Midbrain (tissue), 1 donor: ENCODE results near the gene TAF13.
"Not testable (repeated sequence)": the region's sequence is repeated elsewhere in the genome, so short reads cannot be mapped to it uniquely, and the experiment has no call there.

ENCODE experiments used
- DNase-seq: peaks from one replicate; lab custom pipeline; 2025; lab: John Stamatoyannopoulos, UW

TAF13 gene

DNA sequence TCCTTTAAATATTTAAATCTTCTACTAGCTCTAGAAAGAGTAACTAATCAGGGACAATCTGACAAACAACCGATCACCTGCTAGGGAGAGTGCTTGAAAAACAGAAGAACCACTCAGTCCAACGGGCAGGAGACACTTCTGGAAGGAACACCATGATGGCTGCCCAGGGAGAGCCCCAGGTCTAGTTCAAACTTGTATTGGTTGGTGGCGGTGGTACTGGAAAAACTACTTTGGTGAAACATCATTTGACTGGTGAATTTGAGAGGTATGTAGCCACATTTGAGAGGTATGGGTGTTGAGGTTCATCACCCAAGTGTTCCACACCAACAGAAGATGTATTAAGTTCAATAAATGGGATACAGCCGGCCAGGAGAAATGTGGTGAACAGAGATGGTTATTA lies 29.1 kb downstream of the TAF13 start:
- no peak for DNase-seq

DNA sequence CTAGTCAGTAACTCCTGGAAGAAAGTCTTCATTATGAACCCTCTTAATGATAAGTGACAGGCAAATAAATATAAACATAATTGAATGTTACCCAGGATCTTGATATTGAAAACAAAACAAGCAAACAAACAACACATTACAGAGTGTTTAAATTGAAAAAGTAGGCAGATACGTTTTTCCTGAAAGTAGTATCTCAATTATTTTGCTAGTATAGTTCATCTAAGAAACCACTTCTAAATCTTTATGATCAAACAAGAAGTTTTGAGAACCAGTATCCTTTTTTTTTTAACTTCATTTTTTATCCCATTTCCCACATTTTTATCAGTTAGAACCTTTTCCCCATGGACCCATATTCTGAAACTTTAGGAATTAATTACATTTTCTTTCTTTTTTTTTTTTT lies 30.2 kb downstream of the TAF13 start:
- no peak for DNase-seq

DNA sequence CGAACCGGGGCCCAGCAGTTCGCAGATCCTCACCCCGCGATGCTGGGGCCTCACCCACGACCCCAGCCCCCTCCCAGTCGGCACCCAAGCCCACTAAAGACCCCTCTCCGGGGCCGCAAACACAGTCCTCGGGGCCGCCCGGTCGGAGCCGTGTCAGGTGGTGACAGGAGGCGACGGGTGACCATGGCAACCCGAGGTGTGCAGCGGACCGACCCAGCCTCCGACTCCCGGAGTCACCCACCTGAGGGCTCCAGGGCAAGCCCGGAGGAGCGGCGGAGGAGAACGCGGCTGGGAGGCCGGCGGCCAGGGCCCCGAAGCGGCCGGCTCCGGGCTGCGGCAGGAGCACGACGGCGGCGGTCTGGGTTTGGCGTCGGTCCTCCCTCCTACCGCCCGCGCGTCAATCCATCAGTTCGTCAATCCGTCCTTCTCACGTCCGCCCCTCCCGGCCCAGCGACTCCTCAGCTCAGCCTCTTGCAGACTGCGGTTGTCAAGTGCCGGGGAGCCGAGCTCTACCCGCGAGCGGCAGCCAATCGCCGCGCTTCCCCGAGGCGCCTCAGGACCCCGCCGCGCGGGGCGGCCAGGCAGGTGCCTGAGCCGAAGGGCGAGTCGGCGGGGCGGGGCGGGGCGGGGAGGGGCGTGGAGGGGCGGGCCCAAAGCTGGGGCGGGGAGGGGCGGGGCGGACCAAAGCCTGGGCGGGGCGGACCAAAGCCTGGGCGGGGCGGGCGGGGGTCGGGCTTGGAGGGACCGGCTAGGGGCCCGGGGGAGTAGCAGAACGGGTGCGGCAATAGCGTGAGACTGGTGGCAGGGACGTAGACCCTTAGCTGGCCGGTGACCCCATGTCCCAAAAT lies 34.0 kb downstream of the TAF13 start, which contains the start of gene WDR47:
Gene WDR47 (minus strand): TSS at position 482 of the 848 bp plus-strand sequence. CDS start 18,590 bp downstream, outside the sequence.
- DNase-seq: peak; percentile 93

DNA sequence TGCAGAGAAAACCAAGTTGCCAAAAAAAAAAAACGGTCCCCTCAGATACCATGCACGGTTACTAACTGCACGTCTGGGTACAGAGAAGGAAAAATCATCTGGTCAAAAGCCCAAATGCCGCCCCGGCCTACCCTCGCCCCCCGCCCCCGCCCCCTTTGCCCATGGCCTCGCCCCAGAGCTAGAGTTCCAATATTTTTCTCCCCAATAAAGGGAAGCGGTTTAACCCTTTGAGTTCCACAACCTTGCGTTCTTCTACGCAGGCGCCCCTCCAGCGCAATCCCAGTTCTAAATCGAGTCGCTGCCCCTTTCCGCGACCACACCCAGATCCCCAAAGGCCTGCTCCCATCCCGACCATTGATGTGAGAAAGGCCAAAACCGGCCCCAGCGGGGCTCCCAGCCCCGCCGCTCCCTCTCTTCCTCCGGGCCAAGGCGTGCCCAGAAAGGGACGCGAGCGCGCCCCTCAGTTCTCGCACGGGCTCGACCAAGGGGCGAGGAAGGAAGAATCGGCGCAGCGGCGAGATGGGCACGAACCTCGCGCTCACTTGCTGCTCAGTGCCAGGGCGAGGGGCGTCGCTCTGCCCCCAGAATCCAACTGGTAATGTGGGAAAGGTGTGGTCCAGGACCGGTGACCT lies 34.7 kb downstream of the TAF13 start:
- DNase-seq: peak; percentile 33

DNA sequence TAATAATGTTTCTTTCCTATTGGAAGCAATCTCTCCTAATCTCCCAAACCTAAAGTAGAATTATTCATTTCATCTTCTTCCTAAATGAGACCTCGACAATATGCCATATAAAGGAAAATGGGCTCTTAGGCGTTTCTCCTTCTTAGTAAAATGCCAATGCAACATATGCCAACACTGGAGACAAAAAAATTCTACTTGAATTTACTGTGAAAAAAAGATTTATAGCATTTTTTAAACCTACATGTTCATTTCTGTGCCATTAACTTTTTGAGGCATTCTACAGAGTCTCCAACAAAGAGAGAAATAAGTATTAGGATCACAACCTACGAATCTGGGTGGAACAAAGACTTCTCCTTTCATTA lies 35.2 kb downstream of the TAF13 start:
- DNase-seq: peak; percentile 29

DNA sequence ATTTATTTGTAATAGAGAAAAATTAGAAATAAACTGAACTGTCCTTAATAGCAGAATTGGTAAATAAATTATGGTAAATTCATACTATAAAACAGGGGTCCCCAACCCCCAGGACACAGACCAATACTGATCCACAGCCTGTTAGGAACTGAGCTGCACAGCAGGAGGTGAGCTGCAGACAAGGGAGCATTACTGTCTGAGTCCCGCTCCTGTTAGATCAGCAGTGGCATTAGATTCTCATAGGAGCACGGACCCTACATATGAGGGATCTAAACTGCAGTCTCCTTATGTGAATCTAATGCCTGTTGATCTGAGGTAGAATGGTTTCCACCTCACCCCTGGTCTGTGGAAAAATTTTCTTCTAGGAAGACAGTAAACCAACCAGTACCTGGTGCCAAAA lies 41.4 kb downstream of the TAF13 start:
- DNase-seq: no peak

DNA sequence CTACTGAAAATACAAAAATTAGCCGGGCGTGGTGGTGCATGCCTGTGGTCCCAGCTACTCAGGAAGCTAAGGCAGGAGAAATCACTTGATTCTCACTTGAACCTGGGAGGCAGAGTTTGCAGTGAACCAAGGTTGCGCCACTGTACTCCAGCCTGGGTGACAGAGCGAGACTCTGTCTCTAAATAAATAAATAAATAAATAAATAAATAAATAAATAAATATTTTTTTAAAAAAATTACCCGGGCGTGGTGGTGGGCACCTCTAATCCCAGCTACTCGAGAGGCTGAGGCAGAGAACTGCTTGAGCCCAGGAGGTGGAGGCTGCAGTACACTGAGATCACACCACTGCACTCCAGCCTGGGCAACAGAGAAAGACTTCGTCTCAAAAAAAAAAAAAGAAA lies 46.3 kb downstream of the TAF13 start:
- not testable (repeated sequence) for DNase-seq

DNA sequence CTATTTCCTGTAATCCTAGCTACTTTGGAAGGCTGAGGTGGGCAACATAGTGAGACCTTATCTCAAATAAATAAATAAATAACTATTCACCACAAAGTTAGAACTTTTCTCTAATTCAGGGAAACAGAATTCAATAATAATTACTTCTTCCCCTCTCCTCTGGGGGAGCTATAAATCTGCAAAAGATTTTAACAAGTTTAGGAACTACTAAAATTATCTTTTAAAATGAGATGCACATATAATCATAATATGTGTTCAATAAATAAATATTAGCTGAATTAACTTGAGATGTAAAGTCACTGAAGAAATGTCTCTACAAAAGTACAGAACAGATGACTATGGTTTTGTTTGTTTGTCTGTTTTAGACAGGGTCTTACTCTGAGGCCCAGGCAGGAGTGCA lies 48.0 kb downstream of the TAF13 start:
- no peak for DNase-seq

DNA sequence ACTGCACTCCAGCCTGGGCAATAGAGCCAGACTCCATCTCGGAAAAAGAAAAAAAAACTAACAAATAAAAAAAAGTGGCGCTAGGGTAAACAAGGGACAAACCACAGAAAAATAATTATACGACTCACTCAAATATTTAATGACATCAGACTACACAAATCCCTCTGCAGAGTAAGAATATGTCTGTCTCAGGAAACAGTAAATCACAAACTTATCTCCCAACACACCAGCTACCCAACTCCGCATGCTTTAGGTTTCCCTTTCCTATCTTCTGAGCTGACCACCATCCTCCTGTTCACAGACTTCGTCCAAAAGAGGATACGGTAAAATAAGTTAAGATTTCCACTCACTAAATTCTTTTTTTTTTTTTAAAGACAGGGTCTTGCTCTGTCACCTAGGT lies 50.1 kb downstream of the TAF13 start:
- DNase-seq: no peak

DNA sequence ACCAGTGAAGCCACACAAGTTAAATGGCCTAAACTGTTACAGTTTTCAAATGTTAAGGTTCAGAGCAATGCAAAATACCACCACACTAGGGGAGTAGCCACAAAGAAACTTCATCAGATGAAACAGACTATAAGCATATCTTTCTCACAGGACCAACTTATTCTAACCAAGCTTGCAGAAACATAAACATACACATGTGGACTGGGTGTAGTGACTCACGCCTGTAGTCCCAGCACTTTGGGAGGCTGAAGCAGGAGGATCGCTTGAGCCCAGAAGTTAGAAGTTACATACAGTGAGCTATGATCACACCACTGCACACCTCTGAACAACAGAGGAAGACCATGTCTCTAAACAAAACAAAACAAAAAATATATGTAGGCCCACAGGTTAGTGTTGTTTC lies 51.2 kb downstream of the TAF13 start:
- no peak for DNase-seq

DNA sequence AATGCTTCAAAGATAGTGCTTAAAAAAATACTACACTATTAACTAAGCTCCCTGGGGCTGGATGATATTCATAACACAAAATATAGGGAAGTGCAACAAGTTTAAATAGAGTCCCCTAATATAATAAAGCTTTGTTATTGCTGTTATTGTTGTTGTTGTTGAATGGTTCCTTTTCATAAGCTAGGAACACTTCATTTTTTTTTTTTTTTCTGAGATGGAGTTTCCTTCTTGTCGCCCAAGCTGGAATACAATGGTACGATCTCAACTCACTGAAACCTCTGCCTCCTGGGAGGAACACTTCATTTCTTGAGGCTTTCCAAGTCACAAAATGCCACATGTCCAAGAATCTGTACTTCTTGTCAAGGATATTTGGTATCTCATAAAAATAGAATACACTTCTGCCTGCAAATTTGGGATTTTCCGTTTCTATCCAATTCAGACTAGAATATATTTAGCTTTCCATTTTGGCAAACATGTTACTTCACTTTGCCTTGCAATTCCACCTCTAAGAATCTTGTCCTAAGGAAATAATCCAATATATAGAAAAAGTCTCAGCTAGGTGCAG lies 55.0 kb downstream of the TAF13 start:
- no peak for DNase-seq

DNA sequence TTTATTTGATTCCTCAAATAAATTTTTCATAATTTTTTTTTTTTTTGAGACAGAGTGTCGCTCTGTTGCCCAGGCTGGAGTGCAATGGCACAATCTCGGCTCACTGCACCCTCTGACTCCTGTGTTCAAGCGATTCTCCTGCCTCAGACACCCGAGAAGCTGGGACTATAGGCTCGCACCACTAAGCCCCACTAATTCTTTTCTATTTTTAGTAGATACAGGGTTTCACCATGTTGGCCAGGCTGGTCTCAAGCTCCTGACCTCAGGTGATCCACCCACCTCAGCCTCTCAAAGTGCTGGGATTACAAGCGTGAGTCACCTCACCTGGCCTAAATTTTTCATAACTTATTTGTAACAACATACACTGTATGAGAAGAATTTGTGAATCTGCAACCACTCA lies 58.1 kb downstream of the TAF13 start:
- not testable (repeated sequence) for DNase-seq

DNA sequence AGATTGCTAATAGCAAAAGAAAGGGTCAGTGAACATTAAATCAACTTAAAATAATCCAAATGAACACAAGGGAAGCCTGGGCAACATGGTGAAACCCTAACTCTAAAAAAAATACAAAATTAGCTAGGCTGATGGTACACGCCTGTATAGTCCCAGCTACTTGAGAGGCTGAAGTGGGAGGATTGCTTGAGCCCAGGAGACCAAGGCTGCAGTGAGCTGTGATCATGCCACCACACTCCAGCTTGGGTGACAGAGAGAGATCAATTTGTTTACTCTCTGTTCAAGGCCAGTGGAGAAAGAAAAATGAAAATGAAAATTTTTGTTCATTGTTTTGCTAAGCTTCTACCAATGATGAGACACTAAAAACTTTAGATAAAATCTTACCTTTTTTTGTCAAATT lies 58.7 kb downstream of the TAF13 start:
- DNase-seq: no peak
